ENCODE measurements around the gene PRMT6.

DNA sequence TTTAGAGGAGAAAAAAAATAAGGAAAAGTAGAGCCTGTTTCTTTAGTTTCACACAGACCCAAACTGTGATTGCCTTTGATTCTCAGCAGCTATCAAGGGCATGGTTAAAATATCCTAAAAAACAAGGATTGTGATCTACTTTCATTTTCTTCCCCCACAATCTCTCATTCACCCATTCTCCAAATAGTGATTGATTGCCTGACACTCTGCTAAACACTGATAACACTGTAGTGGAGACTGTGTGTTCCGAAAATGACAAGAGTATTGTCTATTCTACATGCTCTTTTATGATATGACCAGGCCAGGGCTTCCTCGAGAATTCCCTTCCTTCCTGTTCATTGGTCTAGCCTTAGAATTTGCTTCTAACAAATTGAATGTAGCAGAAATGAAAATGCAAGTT is 40.2 kb downstream of the PRMT6 start:
- TF ChIP-seq, protein P1, sequence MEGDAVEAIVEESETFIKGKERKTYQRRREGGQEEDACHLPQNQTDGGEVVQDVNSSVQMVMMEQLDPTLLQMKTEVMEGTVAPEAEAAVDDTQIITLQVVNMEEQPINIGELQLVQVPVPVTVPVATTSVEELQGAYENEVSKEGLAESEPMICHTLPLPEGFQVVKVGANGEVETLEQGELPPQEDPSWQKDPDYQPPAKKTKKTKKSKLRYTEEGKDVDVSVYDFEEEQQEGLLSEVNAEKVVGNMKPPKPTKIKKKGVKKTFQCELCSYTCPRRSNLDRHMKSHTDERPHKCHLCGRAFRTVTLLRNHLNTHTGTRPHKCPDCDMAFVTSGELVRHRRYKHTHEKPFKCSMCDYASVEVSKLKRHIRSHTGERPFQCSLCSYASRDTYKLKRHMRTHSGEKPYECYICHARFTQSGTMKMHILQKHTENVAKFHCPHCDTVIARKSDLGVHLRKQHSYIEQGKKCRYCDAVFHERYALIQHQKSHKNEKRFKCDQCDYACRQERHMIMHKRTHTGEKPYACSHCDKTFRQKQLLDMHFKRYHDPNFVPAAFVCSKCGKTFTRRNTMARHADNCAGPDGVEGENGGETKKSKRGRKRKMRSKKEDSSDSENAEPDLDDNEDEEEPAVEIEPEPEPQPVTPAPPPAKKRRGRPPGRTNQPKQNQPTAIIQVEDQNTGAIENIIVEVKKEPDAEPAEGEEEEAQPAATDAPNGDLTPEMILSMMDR (IDR thresholded peaks at IDR 0.05) = no peak
- TF ChIP-seq POLR2A (IDR thresholded peaks at IDR 0.05) (no peak), POLR2AphosphoS5 (IDR thresholded peaks at IDR 0.05) (no peak), EP300 (IDR thresholded peaks at IDR 0.05) (no peak)
